SK-N-SH treated with all-trans-retinoic acid at 6 μM for 48 hours (cell line): ENCODE measurements around the gene TNXB.
"Not testable (repeated sequence)": the region's sequence is repeated elsewhere in the genome, so short reads cannot be mapped to it uniquely, and the experiment has no call there.

ENCODE experiments used
- PPARA ChIP-seq: fragments of 250-450 bp; sonication (Bioruptor Pico); IDR thresholded peaks from 2 replicates; pipeline ENCODE4 v1.5.0; 2020; ENCODE audit warnings: mild to moderate bottlenecking, borderline replicate concordance
- TF ChIP-seq, protein P1 (sequence below): fragments of 250-450 bp; sonication (Bioruptor Pico); IDR thresholded peaks from 2 replicates; pipeline ENCODE4 v1.8.0; 2020; ENCODE audit warnings: mild to moderate bottlenecking, moderate library complexity, borderline replicate concordance
- TF ChIP-seq, protein P2 (sequence below): fragments of 250-450 bp; sonication (Bioruptor Pico); IDR thresholded peaks from 2 replicates; pipeline ENCODE4 v1.5.1; 2021; ENCODE audit warnings: mild to moderate bottlenecking, moderate library complexity

DNA sequence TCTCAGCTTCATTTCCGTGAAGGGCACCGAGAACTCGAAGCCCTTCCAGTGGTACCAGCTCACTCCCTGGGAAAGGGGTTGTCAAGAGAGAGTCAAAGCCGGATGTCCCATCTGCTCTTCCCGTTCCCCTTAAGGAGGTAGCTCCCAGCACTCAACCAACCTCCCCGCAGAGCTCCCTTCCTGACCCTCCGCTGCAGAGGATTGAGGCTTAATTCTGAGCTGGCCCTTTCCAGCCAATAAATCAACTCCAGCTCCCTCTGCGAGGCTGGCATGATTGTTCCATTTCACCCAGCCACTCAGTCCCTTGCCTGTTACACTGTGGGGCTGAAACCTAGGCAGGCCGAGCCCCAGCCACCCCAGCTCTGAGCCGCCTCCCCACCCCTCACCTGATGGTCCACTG lies 67.8 kb downstream of the TNXB start:
- TF ChIP-seq, protein P1, sequence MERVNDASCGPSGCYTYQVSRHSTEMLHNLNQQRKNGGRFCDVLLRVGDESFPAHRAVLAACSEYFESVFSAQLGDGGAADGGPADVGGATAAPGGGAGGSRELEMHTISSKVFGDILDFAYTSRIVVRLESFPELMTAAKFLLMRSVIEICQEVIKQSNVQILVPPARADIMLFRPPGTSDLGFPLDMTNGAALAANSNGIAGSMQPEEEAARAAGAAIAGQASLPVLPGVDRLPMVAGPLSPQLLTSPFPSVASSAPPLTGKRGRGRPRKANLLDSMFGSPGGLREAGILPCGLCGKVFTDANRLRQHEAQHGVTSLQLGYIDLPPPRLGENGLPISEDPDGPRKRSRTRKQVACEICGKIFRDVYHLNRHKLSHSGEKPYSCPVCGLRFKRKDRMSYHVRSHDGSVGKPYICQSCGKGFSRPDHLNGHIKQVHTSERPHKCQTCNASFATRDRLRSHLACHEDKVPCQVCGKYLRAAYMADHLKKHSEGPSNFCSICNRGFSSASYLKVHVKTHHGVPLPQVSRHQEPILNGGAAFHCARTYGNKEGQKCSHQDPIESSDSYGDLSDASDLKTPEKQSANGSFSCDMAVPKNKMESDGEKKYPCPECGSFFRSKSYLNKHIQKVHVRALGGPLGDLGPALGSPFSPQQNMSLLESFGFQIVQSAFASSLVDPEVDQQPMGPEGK (CRISPR knock-in tag), result not testable (repeated sequence)
- TF ChIP-seq PPARA (CRISPR knock-in tag), result not testable (repeated sequence)
- TF ChIP-seq, protein P2, sequence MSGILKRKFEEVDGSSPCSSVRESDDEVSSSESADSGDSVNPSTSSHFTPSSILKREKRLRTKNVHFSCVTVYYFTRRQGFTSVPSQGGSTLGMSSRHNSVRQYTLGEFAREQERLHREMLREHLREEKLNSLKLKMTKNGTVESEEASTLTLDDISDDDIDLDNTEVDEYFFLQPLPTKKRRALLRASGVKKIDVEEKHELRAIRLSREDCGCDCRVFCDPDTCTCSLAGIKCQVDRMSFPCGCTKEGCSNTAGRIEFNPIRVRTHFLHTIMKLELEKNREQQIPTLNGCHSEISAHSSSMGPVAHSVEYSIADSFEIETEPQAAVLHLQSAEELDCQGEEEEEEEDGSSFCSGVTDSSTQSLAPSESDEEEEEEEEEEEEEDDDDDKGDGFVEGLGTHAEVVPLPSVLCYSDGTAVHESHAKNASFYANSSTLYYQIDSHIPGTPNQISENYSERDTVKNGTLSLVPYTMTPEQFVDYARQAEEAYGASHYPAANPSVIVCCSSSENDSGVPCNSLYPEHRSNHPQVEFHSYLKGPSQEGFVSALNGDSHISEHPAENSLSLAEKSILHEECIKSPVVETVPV (CRISPR knock-in tag), result not testable (repeated sequence)
